Femur (tissue), 1 donor: ENCODE measurements around the gene DENND4B.

Experiments used
- DNase-seq: peaks from one replicate; pipeline ENCODE4 v3.0.0-alpha.2; 2017

DENND4B gene

GRCh38 chr1:153968000-153968363 is 21.5 kb upstream of the DENND4B start:
- no peak for DNase-seq

- DNase-seq: peak; percentile 96
These were observed 20.8 kb upstream of the DENND4B start, which contains the start of gene CREB3L4 for GRCh38 chr1:153967107-153967999. Gene CREB3L4, plus strand, starts transcription at chr1:153967902. Its CDS starts 624 bp downstream, at chr1:153968526.

- DNase-seq: peak; percentile 56
These were observed 17.4 kb upstream of the DENND4B start for GRCh38 chr1:153963850-153964331.

- peak; percentile 99 for DNase-seq
These were observed 16.7 kb upstream of the DENND4B start, which contains the start of gene SLC39A1 for GRCh38 chr1:153963030-153963849. Gene SLC39A1, minus strand, starts transcription at chr1:153963537. Its CDS starts 822 bp downstream, at chr1:153962715.

- DNase-seq: no peak
These were observed 15.8 kb upstream of the DENND4B start for GRCh38 chr1:153962088-153963029.

- DNase-seq: no peak
These were observed 14.9 kb upstream of the DENND4B start for GRCh38 chr1:153961421-153961820.

GRCh38 chr1:153960206-153960605 is 13.7 kb upstream of the DENND4B start:
- DNase-seq: no peak

- DNase-seq: no peak
These were observed 12.9 kb upstream of the DENND4B start for GRCh38 chr1:153959454-153959853.

GRCh38 chr1:153958961-153959260 is 12.4 kb upstream of the DENND4B start:
- no peak for DNase-seq

GRCh38 chr1:153958111-153958960 is 11.8 kb upstream of the DENND4B start, which contains the start of gene CRTC2:
Gene CRTC2, minus strand, starts transcription at chr1:153958612. Its CDS starts 115 bp downstream, at chr1:153958497.
- DNase-seq: peak; percentile 99

GRCh38 chr1:153957744-153958110 is 11.2 kb upstream of the DENND4B start:
- no peak for DNase-seq

- no peak for DNase-seq
These were observed 10.6 kb upstream of the DENND4B start for GRCh38 chr1:153956997-153957715.

- DNase-seq: no peak
These were observed 8.3 kb upstream of the DENND4B start for GRCh38 chr1:153954826-153955225.

GRCh38 chr1:153953859-153954365 is 7.4 kb upstream of the DENND4B start:
- DNase-seq: no peak

- DNase-seq: no peak
These were observed 5.3 kb upstream of the DENND4B start for GRCh38 chr1:153951801-153952200.

GRCh38 chr1:153951183-153951582 is 4.7 kb upstream of the DENND4B start:
- no peak for DNase-seq

GRCh38 chr1:153945795-153946621 is 510 bp downstream of the DENND4B start:
- peak; percentile 85 for DNase-seq

GRCh38 chr1:153945131-153945794 is 1.3 kb downstream of the DENND4B start:
- peak; percentile 61 for DNase-seq

GRCh38 chr1:153944827-153945117 is 1.7 kb downstream of the DENND4B start:
- no peak for DNase-seq
